Smooth muscle cell of the coronary artery (primary cell): ENCODE results near the gene COL6A3. TPM values are rescaled to one million over a fixed set of nuclear protein-coding genes. Genes with fewer than 3 reads are reported as not detected.

Experiments
- total RNA-seq: library from RNA; depleted of rRNA; stranded (reverse); fragments of >200 nt; gene quantifications from 2 replicates; pipeline ENCODE4 v1.2.3, GENCODE V29; 2014; ENCODE audit warnings: low replicate concordance

COL6A3 gene, protein sequence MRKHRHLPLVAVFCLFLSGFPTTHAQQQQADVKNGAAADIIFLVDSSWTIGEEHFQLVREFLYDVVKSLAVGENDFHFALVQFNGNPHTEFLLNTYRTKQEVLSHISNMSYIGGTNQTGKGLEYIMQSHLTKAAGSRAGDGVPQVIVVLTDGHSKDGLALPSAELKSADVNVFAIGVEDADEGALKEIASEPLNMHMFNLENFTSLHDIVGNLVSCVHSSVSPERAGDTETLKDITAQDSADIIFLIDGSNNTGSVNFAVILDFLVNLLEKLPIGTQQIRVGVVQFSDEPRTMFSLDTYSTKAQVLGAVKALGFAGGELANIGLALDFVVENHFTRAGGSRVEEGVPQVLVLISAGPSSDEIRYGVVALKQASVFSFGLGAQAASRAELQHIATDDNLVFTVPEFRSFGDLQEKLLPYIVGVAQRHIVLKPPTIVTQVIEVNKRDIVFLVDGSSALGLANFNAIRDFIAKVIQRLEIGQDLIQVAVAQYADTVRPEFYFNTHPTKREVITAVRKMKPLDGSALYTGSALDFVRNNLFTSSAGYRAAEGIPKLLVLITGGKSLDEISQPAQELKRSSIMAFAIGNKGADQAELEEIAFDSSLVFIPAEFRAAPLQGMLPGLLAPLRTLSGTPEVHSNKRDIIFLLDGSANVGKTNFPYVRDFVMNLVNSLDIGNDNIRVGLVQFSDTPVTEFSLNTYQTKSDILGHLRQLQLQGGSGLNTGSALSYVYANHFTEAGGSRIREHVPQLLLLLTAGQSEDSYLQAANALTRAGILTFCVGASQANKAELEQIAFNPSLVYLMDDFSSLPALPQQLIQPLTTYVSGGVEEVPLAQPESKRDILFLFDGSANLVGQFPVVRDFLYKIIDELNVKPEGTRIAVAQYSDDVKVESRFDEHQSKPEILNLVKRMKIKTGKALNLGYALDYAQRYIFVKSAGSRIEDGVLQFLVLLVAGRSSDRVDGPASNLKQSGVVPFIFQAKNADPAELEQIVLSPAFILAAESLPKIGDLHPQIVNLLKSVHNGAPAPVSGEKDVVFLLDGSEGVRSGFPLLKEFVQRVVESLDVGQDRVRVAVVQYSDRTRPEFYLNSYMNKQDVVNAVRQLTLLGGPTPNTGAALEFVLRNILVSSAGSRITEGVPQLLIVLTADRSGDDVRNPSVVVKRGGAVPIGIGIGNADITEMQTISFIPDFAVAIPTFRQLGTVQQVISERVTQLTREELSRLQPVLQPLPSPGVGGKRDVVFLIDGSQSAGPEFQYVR (N-terminal part only)
- 1,351 and 2,862 TPM in 2 replicates for total RNA-seq

DNA sequence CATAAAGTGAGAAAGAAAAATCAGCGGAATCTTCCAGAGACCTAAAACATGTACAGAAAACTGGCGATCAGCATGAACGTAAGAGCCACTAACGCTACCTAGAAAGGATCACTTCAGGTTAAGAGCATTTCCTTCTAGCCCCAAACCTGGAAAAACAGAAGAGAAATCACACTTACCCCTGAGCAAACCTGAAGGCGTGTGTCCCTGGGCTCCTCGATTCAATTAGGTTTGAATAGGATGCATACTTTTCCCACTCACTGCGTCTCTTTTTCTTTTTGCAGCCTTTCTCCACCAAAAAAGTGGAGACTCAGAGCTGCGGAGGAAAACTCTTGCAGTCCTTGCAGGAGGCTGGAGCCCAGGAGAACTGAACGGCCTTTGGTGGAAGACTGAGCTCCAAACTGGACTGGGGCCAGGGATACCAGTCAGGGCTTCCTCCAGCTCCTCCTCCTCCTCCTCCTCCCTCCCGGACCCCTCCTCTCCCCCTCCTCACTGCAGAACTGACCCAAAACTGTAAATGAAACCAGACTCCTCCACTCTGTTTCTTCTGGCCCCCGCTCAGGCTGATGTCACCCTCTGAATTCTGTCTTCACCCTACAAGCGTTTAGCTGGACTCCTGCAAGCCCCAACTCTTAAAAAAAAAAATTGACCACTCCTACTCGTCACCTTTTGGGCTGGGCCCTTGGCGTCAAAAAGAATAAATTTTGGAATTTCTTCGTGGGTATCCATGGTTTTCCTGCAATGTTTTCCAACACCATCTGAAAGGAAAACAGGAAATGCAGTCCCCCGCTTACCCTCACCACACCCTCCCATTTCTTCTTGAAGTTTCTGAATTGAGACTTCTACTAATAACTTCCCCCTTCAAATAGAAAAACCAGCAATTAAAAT lies at the start of gene COL6A3:
TSS of gene COL6A3 (minus strand) at position 388 of the 885 bp plus-strand sequence. CDS start 17,347 bp downstream, outside the sequence.

Other genes starting within 250 kb of the COL6A3 start
- 0.90 and 37.0 TPM in 2 replicates for gene MLPH, start 73.1 kb upstream of the COL6A3 start, total RNA-seq
- not detected in 2 replicates for gene PRLH, start 152.4 kb upstream of the COL6A3 start, total RNA-seq
- gene RAB17, start 176.6 kb upstream of the COL6A3 start, total RNA-seq: 0.45 TPM in 1 of 2 replicates, not detected in the other
- 41.5 and 68.3 TPM in 2 replicates for gene LRRFIP1, start 213.4 kb upstream of the COL6A3 start, total RNA-seq